NCI-H2227 (cell line): ENCODE results near the gene TMCO1.
"Not testable (repeated sequence)": the region's sequence is repeated elsewhere in the genome, so short reads cannot be mapped to it uniquely, and the experiment has no call there.

Source experiments
- DNase-seq: peaks from one replicate; lab custom pipeline; 2025; ENCODE audit not compliant: unreplicated experiment; lab: John Stamatoyannopoulos, UW

TMCO1 gene

GRCh38 chr1:165768513-165769394 lies at the start of gene TMCO1:
Gene TMCO1 (minus strand): TSS chr1:165768868. CDS start chr1:165768751, 117 bp downstream.
- peak; percentile 98 for DNase-seq

GRCh38 chr1:165816826-165817497 lies 48.3 kb upstream of the TMCO1 start:
- no peak for DNase-seq

GRCh38 chr1:165816157-165816556 lies 47.5 kb upstream of the TMCO1 start:
- DNase-seq: no peak

- no peak for DNase-seq
Measured at GRCh38 chr1:165815725-165816124, 47.1 kb upstream of the TMCO1 start.

GRCh38 chr1:165807613-165808012 lies 38.9 kb upstream of the TMCO1 start:
- DNase-seq: no peak

- DNase-seq: not testable (repeated sequence)
Measured at GRCh38 chr1:165804513-165804912, 35.8 kb upstream of the TMCO1 start.

GRCh38 chr1:165799387-165799786 lies 30.7 kb upstream of the TMCO1 start:
- no peak for DNase-seq

GRCh38 chr1:165795894-165796293 lies 27.2 kb upstream of the TMCO1 start:
- DNase-seq: no peak

GRCh38 chr1:165793951-165794350 lies 25.3 kb upstream of the TMCO1 start:
- DNase-seq: no peak

GRCh38 chr1:165787741-165788140 lies 19.1 kb upstream of the TMCO1 start:
- no peak for DNase-seq

- DNase-seq: not testable (repeated sequence)
Measured at GRCh38 chr1:165783519-165783918, 14.9 kb upstream of the TMCO1 start.

- not testable (repeated sequence) for DNase-seq
Measured at GRCh38 chr1:165778197-165778596, 9.5 kb upstream of the TMCO1 start.

- DNase-seq: no peak
Measured at GRCh38 chr1:165773324-165773965, 4.8 kb upstream of the TMCO1 start.

GRCh38 chr1:165772739-165773138 lies 4.1 kb upstream of the TMCO1 start:
- DNase-seq: no peak

GRCh38 chr1:165764277-165764676 lies 4.4 kb downstream of the TMCO1 start:
- no peak for DNase-seq

GRCh38 chr1:165763442-165763841 lies 5.2 kb downstream of the TMCO1 start:
- no peak for DNase-seq

- DNase-seq: no peak
Measured at GRCh38 chr1:165762725-165763124, 5.9 kb downstream of the TMCO1 start.

- DNase-seq: no peak
Measured at GRCh38 chr1:165759095-165759494, 9.6 kb downstream of the TMCO1 start.

GRCh38 chr1:165755393-165756010 lies 13.2 kb downstream of the TMCO1 start:
- no peak for DNase-seq

GRCh38 chr1:165753934-165754333 lies 14.7 kb downstream of the TMCO1 start:
- DNase-seq: no peak

GRCh38 chr1:165748550-165748949 lies 20.1 kb downstream of the TMCO1 start:
- no peak for DNase-seq
